Measurements from ENCODE around the gene ZC3H12C. TPM values are rescaled to one million over a fixed set of nuclear protein-coding genes. Genes with fewer than 3 reads are reported as not detected.

The ZC3H12C gene
- total RNA-seq, 1 donor from 2014 or later = 9.6 TPM

DNA sequence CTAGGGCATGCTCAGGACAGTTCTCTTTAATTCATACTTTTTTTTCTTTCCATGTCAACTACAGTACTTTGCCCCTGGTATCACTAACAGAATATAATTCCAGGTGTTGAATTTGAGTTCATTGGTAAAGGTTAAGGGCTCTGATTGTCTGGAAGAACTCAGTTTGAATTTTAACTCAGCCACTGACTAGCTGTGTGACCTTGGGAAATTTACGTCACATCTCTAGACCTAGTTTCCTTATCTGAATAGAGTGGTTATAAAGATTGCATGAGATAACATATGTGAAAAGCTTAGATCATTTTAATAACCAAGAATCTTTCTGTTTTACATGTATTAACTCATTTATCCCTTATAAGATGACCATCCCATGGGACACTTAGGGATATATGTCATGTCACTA is 15.8 kb upstream of the ZC3H12C start:
- no peak overlapping the region for H3K27ac Mint-ChIP-seq
- no peaks in the 10 kb centered on the region for H3K36me3 Mint-ChIP-seq (ENCODE audit: insufficient read depth)
- peaks cover 10% of the 10 kb centered on the region for H3K4me1 Mint-ChIP-seq (ENCODE audit: low read depth)
- no peak overlapping the region for H3K4me3 Mint-ChIP-seq (ENCODE audit: low read depth)
- no peak for DNase-seq (ENCODE audit: low spot score, unreplicated experiment)
- no peaks in the 10 kb centered on the region for H3K9me3 Mint-ChIP-seq (ENCODE audit: low read depth)
- peaks cover 3% of the 10 kb centered on the region for H3K27me3 Mint-ChIP-seq
- TF ChIP-seq, protein P1, sequence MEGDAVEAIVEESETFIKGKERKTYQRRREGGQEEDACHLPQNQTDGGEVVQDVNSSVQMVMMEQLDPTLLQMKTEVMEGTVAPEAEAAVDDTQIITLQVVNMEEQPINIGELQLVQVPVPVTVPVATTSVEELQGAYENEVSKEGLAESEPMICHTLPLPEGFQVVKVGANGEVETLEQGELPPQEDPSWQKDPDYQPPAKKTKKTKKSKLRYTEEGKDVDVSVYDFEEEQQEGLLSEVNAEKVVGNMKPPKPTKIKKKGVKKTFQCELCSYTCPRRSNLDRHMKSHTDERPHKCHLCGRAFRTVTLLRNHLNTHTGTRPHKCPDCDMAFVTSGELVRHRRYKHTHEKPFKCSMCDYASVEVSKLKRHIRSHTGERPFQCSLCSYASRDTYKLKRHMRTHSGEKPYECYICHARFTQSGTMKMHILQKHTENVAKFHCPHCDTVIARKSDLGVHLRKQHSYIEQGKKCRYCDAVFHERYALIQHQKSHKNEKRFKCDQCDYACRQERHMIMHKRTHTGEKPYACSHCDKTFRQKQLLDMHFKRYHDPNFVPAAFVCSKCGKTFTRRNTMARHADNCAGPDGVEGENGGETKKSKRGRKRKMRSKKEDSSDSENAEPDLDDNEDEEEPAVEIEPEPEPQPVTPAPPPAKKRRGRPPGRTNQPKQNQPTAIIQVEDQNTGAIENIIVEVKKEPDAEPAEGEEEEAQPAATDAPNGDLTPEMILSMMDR (IDR thresholded peaks at IDR 0.05; ENCODE audit: unreplicated experiment) = no peak

DNA sequence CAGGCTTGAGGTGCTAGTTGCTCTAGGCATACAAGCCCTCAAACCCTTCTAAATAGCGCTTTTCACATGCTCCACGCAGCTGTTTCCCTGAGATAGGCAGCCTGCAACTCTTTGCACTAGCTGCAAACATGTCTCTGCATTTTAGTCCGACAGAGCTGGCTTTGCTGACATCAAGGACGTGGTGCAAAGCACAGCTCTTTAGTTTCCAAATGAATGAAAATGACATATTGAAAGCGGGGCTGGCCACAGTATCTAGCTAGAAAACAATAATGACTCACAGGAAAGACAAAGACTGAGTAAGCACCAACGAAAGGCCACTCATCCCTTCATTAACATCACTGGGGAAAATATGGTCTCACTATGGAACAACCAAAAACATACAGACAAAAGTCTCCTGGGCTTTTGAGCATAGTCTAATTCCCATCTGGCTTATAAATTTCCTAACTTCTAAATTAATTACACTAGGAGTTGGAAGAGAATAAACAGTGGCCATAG is 15.3 kb upstream of the ZC3H12C start:
- Mint-ChIP-seq H3K4me3 (ENCODE audit: low read depth) (no peak overlapping the region), H3K27me3 (peaks cover 3% of the 10 kb centered on the region), H3K4me1 (ENCODE audit: low read depth) (peaks cover 12% of the 10 kb centered on the region), H3K9me3 (ENCODE audit: low read depth) (no peaks in the 10 kb centered on the region), H3K27ac (no peak overlapping the region), H3K36me3 (ENCODE audit: insufficient read depth) (no peaks in the 10 kb centered on the region)
- TF ChIP-seq, protein P1 (IDR thresholded peaks at IDR 0.05; ENCODE audit: unreplicated experiment) = no peak
- no peak for DNase-seq (ENCODE audit: low spot score, unreplicated experiment)

DNA sequence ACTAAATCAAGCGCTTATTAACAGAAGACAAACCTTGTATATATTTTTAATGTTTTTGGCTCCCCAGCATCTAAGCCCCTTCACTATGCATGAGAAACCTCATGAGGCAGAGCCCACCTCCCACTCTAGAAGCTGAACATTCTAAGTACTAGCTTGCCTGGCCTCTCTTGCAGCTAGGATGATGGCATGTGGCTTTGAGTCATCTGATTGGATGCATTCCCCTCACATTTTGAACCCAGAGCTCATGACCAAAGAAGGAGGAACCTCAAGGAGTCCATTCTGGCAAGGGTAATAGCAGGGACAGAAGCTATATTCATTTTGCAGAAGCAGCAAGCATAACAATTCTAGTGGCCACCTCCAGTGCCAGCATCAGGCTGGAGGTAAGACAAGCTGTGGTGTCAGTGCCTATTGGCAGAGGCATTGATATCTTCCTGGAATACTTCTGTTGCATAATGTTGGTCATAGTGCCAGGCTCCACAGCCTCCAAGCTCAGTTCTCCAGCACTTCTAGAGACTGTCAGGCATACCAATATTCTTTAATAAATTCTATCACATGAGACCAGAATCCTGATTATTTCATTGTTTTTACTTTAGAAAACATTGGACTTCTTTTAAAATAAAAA is 14.2 kb upstream of the ZC3H12C start:
- TF ChIP-seq, protein P1 (IDR thresholded peaks at IDR 0.05; ENCODE audit: unreplicated experiment) = no peak
- Mint-ChIP-seq H3K27me3 (no peaks in the 10 kb centered on the region), H3K4me1 (ENCODE audit: low read depth) (peaks cover 12% of the 10 kb centered on the region), H3K4me3 (ENCODE audit: low read depth) (no peak overlapping the region), H3K9me3 (ENCODE audit: low read depth) (no peaks in the 10 kb centered on the region), H3K36me3 (ENCODE audit: insufficient read depth) (no peaks in the 10 kb centered on the region), H3K27ac (no peak overlapping the region)
- no peak for DNase-seq (ENCODE audit: low spot score, unreplicated experiment)

DNA sequence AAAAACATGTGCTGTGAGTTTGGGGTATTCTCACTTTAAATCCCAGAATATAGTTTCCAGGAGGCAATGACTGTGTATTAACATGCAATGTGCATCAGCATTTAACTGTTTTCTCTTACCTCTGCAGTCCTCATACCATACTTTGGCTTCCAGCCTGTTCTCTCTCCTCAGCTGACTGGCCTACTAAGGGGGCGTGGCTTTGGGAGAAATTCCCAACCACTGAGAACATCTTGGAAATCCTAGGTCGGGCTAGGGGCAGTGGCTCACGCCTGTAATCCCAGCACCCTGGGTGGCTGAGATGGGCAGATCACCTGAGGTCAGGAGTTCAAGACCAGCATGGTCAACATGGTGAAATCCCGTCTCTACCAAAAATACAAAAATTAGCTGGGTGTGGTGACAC is 13.5 kb upstream of the ZC3H12C start:
- TF ChIP-seq, protein P1 (IDR thresholded peaks at IDR 0.05; ENCODE audit: unreplicated experiment) = no peak
- Mint-ChIP-seq H3K27ac (no peak overlapping the region), H3K4me1 (ENCODE audit: low read depth) (peaks cover 12% of the 10 kb centered on the region), H3K9me3 (ENCODE audit: low read depth) (no peaks in the 10 kb centered on the region), H3K27me3 (no peaks in the 10 kb centered on the region), H3K36me3 (ENCODE audit: insufficient read depth) (no peaks in the 10 kb centered on the region), H3K4me3 (ENCODE audit: low read depth) (no peak overlapping the region)
- DNase-seq (ENCODE audit: low spot score, unreplicated experiment) = no peak

DNA sequence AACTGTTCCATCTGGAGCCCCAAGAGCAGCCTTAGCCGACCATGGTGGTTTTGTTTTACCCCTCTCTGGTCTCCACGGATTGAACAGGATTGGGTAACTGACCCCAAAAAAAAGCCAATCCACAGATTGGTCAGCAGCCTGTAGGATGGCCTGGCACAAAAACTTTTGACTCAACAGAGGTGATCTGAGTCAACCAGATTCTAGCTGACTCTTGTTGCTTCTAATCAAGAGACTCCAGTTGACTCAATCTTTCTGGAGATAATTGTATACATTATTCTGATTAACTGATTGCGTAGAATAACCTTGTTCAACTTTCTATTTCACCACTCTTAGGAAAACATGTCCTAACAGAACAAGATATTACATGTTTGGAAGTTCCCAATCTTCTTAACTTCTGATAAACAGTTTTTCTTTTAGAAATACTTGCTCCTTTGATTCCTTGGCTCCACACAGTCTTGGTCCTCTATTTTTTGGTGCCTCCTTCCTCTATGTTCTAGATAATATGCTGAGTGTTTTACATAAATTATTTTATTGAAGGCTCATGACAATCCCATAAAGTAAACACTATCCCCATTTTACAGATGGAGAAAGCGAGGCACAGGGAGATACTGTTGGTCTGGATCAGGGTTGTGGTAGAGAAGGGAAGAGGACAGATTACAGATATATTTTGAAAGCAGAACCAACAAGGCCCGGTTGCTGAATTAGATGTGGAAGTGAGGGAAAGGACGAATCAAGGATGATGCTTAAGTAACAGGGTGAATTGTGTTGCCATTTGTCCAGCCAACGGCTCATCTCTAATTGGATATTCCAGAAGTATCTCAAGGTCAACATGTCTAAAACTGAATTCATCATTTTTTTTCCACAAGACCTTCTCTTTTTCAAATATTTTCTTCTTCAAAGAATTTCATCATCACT is 11.5 kb upstream of the ZC3H12C start:
- H3K27ac Mint-ChIP-seq = no peak overlapping the region
- no peaks in the 10 kb centered on the region for H3K9me3 Mint-ChIP-seq (ENCODE audit: low read depth)
- TF ChIP-seq, protein P1 (IDR thresholded peaks at IDR 0.05; ENCODE audit: unreplicated experiment) = no peak
- peaks cover 9% of the 10 kb centered on the region for H3K4me1 Mint-ChIP-seq (ENCODE audit: low read depth)
- no peaks in the 10 kb centered on the region for H3K36me3 Mint-ChIP-seq (ENCODE audit: insufficient read depth)
- DNase-seq (ENCODE audit: low spot score, unreplicated experiment) = no peak
- no peaks in the 10 kb centered on the region for H3K27me3 Mint-ChIP-seq
- no peak overlapping the region for H3K4me3 Mint-ChIP-seq (ENCODE audit: low read depth)
